ENCODE results near the gene PLA2G3.

The PLA2G3 gene

DNA sequence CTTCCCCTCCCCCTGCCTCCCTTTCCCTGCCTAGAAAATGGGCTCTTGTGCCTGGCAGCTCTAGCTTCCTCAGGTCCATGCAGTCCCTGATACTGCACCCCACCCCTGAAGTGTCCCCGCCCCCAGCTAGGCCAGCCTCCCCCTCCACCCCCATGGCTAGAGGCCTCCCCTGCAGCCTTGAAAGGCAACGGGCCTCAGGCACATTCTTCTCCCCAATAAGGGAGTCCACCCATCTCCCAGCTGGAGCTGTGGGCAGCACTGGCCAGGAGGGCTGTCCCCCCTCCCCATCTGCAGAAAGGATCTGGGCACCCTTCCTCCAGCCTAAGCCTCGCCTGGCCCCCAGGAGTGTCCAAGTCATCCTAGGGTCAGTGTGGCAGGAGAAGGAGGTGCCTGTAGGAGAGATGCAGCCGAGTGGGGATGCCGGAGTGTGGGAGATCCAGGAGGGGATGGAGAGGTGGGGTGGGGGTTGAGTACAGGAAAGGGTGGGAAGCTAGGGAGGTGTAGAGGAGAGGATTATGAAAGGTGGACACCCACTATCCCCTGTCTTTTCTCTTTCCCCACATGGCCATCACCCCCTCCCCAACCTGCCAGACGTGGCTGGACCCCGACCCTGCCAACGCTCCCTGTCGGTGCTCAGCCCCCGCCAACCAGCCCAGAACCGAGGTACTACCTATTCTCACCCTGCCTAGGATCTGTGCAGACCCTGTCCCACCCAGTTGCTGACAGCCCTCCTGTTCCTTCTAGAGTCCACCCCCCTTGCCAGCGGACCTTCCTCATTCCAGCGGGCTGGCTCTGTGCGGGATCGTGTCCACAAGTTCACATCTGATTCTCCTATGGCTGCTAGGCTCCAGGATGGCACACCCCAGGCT, 49.9 kb downstream of the PLA2G3 start:
- Histone ChIP-seq H3K4me1 (ENCODE audit: insufficient read depth, low read length) (no peaks in the 10 kb centered on the region), H2AFZ (ENCODE audit: low read depth, low read length) (no peak overlapping the region), H3K4me3 (ENCODE audit: low read length) (no peak overlapping the region), H3K27me3 (ENCODE audit: insufficient read depth, low read length) (no peaks in the 10 kb centered on the region), H3K36me3 (ENCODE audit: insufficient read depth, low read length) (peaks cover 9% of the 10 kb centered on the region), H3K9me3 (ENCODE audit: low read length) (no peaks in the 10 kb centered on the region)

DNA sequence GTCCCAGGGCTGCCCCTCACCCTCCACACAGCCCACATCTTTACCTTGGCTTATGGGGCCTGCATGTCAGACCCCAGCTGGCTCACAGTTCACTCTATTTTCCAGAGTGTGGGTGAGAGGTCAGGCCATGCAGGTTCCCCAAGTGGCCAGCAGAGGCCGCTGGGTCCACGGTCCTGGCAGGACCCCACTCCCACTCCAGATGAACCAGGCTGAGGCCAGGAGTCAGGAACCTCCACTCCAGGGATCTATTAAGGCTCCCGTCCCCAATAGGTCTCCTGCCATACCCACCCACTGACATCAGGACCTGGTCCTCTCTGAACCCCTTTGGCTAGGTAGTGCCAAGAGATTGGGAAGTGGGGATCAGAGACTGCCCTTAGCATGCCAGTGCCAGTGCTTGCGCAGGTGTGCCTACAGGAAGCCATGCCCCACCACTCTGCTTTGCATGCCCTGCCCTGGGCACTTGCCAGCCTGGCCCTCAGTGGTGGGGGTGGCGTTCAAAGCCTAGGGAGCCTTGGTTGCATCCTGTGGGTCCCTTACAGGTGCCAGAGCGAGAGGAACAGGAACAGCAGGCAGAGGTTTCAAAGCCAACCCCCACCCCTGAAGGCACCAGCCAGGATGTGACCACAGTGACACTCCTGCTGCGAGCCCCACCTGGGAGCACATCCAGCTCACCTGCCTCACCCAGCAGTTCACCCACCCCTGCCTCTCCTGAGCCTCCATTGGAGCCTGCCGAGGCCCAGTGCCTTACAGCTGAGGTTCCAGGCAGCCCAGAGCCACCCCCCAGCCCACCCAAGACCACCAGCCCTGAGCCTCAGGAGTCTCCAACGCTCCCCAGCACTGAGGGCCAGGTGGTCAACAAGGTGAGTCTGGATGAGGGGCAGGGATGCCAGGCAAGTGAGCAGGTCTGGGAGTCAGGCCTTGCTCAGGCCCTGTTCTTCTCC, 50.9 kb downstream of the PLA2G3 start:
- Histone ChIP-seq H3K27me3 (ENCODE audit: insufficient read depth, low read length) (no peaks in the 10 kb centered on the region), H3K4me1 (ENCODE audit: insufficient read depth, low read length) (no peaks in the 10 kb centered on the region), H3K36me3 (ENCODE audit: insufficient read depth, low read length) (peaks cover 9% of the 10 kb centered on the region), H2AFZ (ENCODE audit: low read depth, low read length) (no peak overlapping the region), H3K9me3 (ENCODE audit: low read length) (no peaks in the 10 kb centered on the region), H3K4me3 (ENCODE audit: low read length) (no peak overlapping the region)

DNA sequence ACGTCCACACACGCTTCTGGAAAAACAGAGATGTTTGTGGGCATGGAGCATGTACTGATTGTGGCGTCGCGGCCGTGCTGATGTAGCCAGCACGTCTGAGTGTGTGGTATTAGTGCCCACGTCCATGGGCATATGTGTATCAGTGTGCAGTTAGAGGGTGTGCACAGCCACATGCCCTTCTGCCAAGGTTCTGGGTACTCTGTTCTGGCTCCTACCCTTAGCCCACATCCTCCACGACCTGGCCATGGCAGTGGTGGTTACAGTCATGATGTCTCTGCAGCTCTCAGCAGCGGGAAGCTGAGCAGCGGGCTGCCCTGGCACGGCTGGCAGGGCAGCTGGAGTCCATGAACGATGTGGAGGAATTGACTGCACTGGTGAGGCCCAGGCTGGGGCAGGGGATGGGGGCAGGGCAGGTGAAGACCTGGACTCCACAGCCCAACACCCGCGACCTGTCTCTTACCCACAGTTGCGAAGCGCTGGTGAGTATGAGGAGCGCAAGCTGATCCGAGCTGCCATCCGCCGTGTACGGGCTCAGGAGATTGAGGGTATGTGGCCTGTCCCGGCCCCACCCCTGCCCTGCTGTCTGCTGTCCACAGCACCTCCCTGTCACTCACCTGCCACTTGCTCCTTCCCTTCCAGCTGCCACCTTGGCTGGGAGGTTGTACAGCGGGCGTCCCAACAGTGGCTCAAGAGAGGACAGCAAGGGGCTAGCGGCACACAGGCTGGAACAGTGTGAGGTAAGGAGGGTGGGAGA, 51.9 kb downstream of the PLA2G3 start:
- no peaks in the 10 kb centered on the region for H3K4me1 ChIP-seq (ENCODE audit: insufficient read depth, low read length)
- no peak overlapping the region for H3K4me3 ChIP-seq (ENCODE audit: low read length)
- no peaks in the 10 kb centered on the region for H3K9me3 ChIP-seq (ENCODE audit: low read length)
- no peaks in the 10 kb centered on the region for H3K27me3 ChIP-seq (ENCODE audit: insufficient read depth, low read length)
- H3K36me3 ChIP-seq (ENCODE audit: insufficient read depth, low read length): peaks cover 9% of the 10 kb centered on the region
- H2AFZ ChIP-seq (ENCODE audit: low read depth, low read length): no peak overlapping the region

DNA sequence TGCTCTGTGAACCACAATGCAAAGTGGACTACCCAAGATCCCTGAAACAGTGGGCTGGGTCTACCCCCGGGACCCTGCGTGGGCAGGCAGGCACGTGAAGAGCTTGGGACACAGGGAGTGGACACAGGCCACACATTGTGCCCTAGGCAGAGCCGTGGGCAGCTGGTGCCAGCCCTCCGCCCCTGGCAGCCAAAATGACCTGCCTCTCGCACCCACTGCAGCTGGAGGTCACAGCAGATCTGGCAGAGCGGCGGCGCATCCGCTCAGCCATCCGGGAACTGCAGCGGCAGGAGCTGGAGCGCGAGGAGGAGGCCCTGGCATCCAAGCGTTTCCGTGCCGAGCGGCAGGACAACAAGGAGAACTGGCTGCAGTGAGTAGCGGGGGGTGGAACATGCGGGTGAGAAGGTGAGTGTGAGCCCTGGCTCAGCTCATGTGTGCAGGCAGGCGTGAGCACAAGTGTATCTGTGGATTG, 52.5 kb downstream of the PLA2G3 start:
- Histone ChIP-seq H3K27me3 (ENCODE audit: insufficient read depth, low read length) (no peaks in the 10 kb centered on the region), H3K4me1 (ENCODE audit: insufficient read depth, low read length) (no peaks in the 10 kb centered on the region)

DNA sequence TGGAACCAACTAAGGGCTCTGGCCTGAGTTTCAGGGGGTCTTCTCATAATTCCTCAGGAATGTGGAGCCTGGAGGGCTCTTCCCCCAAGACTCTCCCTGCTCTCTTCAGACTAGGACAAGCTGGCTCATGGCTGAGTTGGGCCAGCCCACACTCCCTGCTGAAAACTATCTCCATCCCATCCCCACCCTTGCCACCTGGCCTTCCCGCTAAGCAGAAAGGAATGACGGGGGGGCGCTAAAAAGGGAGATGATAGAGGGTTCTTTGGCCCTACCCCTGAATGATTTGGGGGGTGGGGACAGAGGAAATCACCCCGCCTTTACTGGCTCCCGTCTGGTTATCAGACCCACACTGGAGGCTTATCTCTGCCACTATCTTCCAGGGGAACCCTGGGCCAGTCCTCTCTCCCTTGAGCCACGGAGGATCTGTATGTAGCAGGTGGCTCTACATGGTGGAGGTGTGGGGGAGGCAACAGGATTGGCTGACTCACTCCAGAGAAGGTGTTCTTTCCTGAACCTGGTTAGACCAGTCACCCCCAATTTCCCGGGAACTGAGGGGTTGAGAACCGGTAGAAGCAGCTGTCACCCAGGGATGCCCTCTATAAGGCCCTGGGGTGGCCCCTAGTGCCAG, 53.5 kb downstream of the PLA2G3 start:
- H3K4me3 ChIP-seq (ENCODE audit: low read length): no peak overlapping the region
- H3K36me3 ChIP-seq (ENCODE audit: insufficient read depth, low read length): peaks cover 7% of the 10 kb centered on the region
- H2AFZ ChIP-seq (ENCODE audit: low read depth, low read length): no peak overlapping the region
- no peaks in the 10 kb centered on the region for H3K9me3 ChIP-seq (ENCODE audit: low read length)
- peaks cover 4% of the 10 kb centered on the region for H3K4me1 ChIP-seq (ENCODE audit: insufficient read depth, low read length)
- H3K27me3 ChIP-seq (ENCODE audit: insufficient read depth, low read length): no peaks in the 10 kb centered on the region

More for the DNA sequence above, 52.5 kb downstream of the PLA2G3 start:
- Histone ChIP-seq H3K4me3 (ENCODE audit: low read length) (no peak overlapping the region), H3K9me3 (ENCODE audit: low read length) (no peaks in the 10 kb centered on the region), H2AFZ (ENCODE audit: low read depth, low read length) (no peak overlapping the region), H3K36me3 (ENCODE audit: insufficient read depth, low read length) (peaks cover 9% of the 10 kb centered on the region)

DNA sequence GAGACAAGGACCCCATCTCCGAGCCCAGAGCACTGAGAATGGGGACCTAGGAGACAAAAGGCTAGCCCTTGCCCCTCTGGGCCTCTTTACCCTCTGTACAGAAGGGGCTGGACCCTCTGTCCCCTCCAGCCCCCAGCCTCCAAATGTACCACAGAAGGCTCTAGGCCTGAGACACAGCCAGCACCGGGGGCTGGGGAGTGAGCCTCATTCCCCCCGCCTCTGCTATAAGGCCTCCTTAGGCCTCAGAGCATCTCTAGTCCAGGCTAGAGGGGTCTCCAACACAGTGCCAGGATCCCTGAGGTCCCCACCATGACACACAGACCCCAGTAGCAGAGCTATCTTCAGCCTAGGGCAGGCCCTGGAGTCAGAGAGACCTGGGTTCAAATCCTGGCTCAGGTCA, 54.4 kb downstream of the PLA2G3 start:
- no peaks in the 10 kb centered on the region for H3K9me3 ChIP-seq (ENCODE audit: low read length)
- H3K4me3 ChIP-seq (ENCODE audit: low read length): no peak overlapping the region
- H2AFZ ChIP-seq (ENCODE audit: low read depth, low read length): no peak overlapping the region
- peaks cover 3% of the 10 kb centered on the region for H3K36me3 ChIP-seq (ENCODE audit: insufficient read depth, low read length)
- peaks cover 7% of the 10 kb centered on the region for H3K4me1 ChIP-seq (ENCODE audit: insufficient read depth, low read length)
- no peaks in the 10 kb centered on the region for H3K27me3 ChIP-seq (ENCODE audit: insufficient read depth, low read length)

DNA sequence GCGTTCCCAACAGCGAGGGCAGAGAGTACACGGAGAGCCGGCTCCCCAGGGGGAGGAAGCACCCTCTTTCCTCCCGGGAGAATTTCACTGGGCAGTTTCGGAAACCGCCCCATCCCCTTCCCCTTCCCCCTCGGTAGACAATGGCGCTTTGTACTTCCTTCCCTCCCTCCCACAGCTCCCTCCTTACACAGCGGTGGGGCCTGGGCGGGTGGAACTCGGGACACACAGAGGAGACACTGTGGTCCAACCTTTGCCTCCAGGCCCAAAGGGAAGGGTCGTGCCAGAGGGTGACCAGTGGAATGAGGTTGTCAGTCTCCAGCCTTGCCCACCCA, 54.8 kb downstream of the PLA2G3 start:
- H2AFZ ChIP-seq (ENCODE audit: low read depth, low read length): no peak overlapping the region
- H3K36me3 ChIP-seq (ENCODE audit: insufficient read depth, low read length): no peaks in the 10 kb centered on the region
- H3K9me3 ChIP-seq (ENCODE audit: low read length): no peaks in the 10 kb centered on the region
- H3K4me3 ChIP-seq (ENCODE audit: low read length): no peak overlapping the region
- no peaks in the 10 kb centered on the region for H3K27me3 ChIP-seq (ENCODE audit: insufficient read depth, low read length)
- peaks cover 9% of the 10 kb centered on the region for H3K4me1 ChIP-seq (ENCODE audit: insufficient read depth, low read length)

DNA sequence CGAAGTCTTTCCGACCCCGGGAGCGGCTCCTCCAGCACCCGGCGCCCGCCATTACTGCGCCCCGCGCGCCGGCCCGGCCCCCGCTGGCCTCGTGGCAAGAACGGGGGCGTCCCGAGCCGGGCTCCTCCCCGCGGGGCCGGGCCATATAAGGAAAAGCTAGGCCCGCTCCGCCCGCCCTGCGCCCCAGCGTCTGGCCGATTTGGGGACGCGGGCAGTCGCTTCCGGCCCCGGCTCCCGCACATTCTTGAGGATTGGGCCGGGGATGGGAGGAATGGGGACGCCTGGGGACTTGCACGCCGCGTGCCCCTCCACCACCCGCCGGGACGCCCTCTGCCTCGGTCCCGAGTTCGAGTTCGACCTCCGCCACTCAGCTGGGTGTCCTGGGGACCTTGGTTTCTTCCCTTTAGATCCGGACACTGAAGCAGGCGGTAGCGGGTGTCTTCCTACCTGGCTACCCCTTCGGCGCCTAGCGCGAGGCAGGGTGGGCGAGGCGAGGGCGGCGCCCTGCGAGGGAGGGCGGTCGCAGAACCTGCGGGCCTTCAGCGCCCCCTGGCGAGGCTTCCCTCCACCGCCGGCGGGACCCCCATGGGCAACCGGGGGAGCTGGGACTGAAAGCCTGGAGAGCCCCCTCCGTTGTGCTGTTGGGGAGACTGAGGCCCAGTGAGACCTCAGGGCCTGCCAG, 55.4 kb downstream of the PLA2G3 start:
- peaks cover 12% of the 10 kb centered on the region for H3K4me1 ChIP-seq (ENCODE audit: insufficient read depth, low read length)
- no peak overlapping the region for H3K4me3 ChIP-seq (ENCODE audit: low read length)
- no peaks in the 10 kb centered on the region for H3K36me3 ChIP-seq (ENCODE audit: insufficient read depth, low read length)
- H3K27me3 ChIP-seq (ENCODE audit: insufficient read depth, low read length): no peaks in the 10 kb centered on the region
- no peak overlapping the region for H2AFZ ChIP-seq (ENCODE audit: low read depth, low read length)
- no peaks in the 10 kb centered on the region for H3K9me3 ChIP-seq (ENCODE audit: low read length)
